Osteoblast (primary cell): ENCODE data around the gene ACSM3. TPM values are rescaled to one million over a fixed set of nuclear protein-coding genes. Genes with fewer than 3 reads are reported as not detected.

Experiments used
- DNase-seq: peaks from one replicate; pipeline ENCODE4 v3.0.0; 2011; ENCODE audit warnings: low spot score, mixed read lengths; ENCODE audit not compliant: insufficient read length; ENCODE audit errors: missing footprints
- H2AFZ ChIP-seq: 2 replicates; pipeline ENCODE4 v1.6.0; 2011; ENCODE audit warnings: mild to moderate bottlenecking, low read length
- H3K27ac ChIP-seq: 2 replicates; pipeline ENCODE4 v1.5.1; 2011; ENCODE audit warnings: mild to moderate bottlenecking, low read depth, low read length, moderate library complexity
- H3K27me3 ChIP-seq: 2 replicates; pipeline ENCODE4 v1.6.0; 2012; ENCODE audit warnings: mild to moderate bottlenecking, control low read depth, inconsistent platforms, low read length, moderate library complexity; ENCODE audit not compliant: insufficient read depth
- H3K36me3 ChIP-seq: 2 replicates; pipeline ENCODE4 v1.5.1; 2011; ENCODE audit warnings: mild to moderate bottlenecking, low read length, control low read depth, moderate library complexity; ENCODE audit not compliant: insufficient read depth
- H3K4me1 ChIP-seq: 2 replicates; pipeline ENCODE4 v1.5.1; 2011; ENCODE audit warnings: mild to moderate bottlenecking, low read length, control low read depth, moderate library complexity; ENCODE audit not compliant: insufficient read depth
- H3K4me2 ChIP-seq: 2 replicates; pipeline ENCODE4 v1.6.0; 2011; ENCODE audit warnings: mild to moderate bottlenecking, low read length; ENCODE audit not compliant: insufficient read depth
- H3K4me3 ChIP-seq: fragments of 200-600 bp; sonication (generic); 3 replicates; pipeline ENCODE4 v1.5.1; 2012; ENCODE audit warnings: mild to moderate bottlenecking, low read length, inconsistent platforms; ENCODE audit not compliant: insufficient read depth
- H3K79me2 ChIP-seq: 2 replicates; pipeline ENCODE4 v1.6.0; 2012; ENCODE audit warnings: mild to moderate bottlenecking, low read length, control low read depth, inconsistent platforms; ENCODE audit not compliant: insufficient read depth
- H3K9me3 ChIP-seq: 2 replicates; pipeline ENCODE4 v1.5.1; 2011; ENCODE audit warnings: low read depth, low read length, control low read depth
- H4K20me1 ChIP-seq: 2 replicates; pipeline ENCODE4 v1.6.0; 2012; ENCODE audit warnings: mild to moderate bottlenecking, low read length, control low read depth; ENCODE audit not compliant: insufficient read depth
- small RNA-seq: library from RNA; depleted of rRNA; stranded (forward); fragments of <200 nt; gene quantifications from one replicate; pipeline ENCODE3, GENCODE V24; 2012
- total RNA-seq: library from RNA; depleted of rRNA; stranded (reverse); fragments of >200 nt; gene quantifications from 2 replicates; pipeline ENCODE4 v1.2.3, GENCODE V29; 2012
- TF ChIP-seq, protein P1 (sequence below): IDR thresholded peaks from 2 replicates; pipeline ENCODE4 v1.5.1; 2011; ENCODE audit warnings: mild to moderate bottlenecking, low read depth, low read length, moderate library complexity; ENCODE audit errors: extremely low read depth

The ACSM3 gene
- total RNA-seq, 1 donor: 1.1 TPM

GRCh38 chr16:20846030-20846429, 82.2 kb downstream of the ACSM3 start:
- TF ChIP-seq, protein P1, sequence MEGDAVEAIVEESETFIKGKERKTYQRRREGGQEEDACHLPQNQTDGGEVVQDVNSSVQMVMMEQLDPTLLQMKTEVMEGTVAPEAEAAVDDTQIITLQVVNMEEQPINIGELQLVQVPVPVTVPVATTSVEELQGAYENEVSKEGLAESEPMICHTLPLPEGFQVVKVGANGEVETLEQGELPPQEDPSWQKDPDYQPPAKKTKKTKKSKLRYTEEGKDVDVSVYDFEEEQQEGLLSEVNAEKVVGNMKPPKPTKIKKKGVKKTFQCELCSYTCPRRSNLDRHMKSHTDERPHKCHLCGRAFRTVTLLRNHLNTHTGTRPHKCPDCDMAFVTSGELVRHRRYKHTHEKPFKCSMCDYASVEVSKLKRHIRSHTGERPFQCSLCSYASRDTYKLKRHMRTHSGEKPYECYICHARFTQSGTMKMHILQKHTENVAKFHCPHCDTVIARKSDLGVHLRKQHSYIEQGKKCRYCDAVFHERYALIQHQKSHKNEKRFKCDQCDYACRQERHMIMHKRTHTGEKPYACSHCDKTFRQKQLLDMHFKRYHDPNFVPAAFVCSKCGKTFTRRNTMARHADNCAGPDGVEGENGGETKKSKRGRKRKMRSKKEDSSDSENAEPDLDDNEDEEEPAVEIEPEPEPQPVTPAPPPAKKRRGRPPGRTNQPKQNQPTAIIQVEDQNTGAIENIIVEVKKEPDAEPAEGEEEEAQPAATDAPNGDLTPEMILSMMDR: no peak
- Histone ChIP-seq H3K4me2 (no peak overlapping the region), H3K36me3 (peaks cover 14% of the 10 kb centered on the region), H3K9me3 (no peaks in the 10 kb centered on the region), H3K79me2 (no peaks in the 10 kb centered on the region), H3K27me3 (no peaks in the 10 kb centered on the region), H4K20me1 (no peaks in the 10 kb centered on the region), H3K4me3 (no peak overlapping the region), H3K27ac (no peak overlapping the region), H3K4me1 (peaks cover 11% of the 10 kb centered on the region), H2AFZ (no peak overlapping the region)
- no peak for DNase-seq

DNA sequence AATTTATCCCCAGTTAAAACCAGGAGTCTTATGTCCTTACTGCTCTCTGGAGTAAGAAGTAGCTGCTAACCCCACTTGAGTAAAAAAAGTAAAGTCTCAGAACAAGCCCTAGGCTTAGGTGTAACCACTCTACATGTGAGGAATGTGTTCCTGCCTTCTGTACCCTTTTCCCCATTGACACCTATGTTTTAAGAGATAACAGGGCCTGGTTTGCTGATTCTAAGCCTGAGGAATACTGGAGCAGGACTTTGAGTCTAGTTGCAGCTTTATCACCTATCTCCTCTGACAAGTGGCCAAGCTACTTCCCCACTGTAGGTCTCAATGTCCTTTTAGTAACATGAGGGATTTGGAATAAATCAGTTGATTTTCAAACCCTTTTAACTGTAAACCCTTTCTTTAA, 82.7 kb downstream of the ACSM3 start:
- Histone ChIP-seq H3K27ac (no peak overlapping the region), H3K4me2 (no peak overlapping the region), H3K9me3 (no peaks in the 10 kb centered on the region), H3K4me1 (peaks cover 16% of the 10 kb centered on the region), H4K20me1 (no peaks in the 10 kb centered on the region), H3K27me3 (no peaks in the 10 kb centered on the region), H3K79me2 (no peaks in the 10 kb centered on the region), H3K36me3 (peaks cover 14% of the 10 kb centered on the region), H3K4me3 (no peak overlapping the region), H2AFZ (no peak overlapping the region)
- TF ChIP-seq, protein P1: no peak
- no peak for DNase-seq

Small RNAs within 50 kb of the gene (small RNA-seq; reads per million reads assigned to genes)
- gene RF00618: not detected
- gene RNU6-944P: not detected

Other genes starting within 250 kb of the ACSM3 start
- not detected in 2 replicates for gene ACSM2B, start 187.6 kb upstream of the ACSM3 start, total RNA-seq
- gene ACSM1, start 66.3 kb upstream of the ACSM3 start, total RNA-seq: not detected in 2 replicates
- 78.9 and 82.5 TPM in 2 replicates for gene THUMPD1, start 22.2 kb upstream of the ACSM3 start, total RNA-seq
- 20.6 and 21.0 TPM in 2 replicates for gene ERI2, start 42.5 kb downstream of the ACSM3 start, total RNA-seq
- gene REXO5, start 42.5 kb downstream of the ACSM3 start, total RNA-seq: 3.6 and 6.2 TPM in 2 replicates
- gene DCUN1D3, start 136.3 kb downstream of the ACSM3 start, total RNA-seq: 26.2 and 33.7 TPM in 2 replicates
- 42.7 and 44.9 TPM in 2 replicates for gene LYRM1, start 136.8 kb downstream of the ACSM3 start, total RNA-seq